ENCODE data around the gene KIAA1614.

Gene KIAA1614

GRCh38 chr1:180915426-180915965 is 2.8 kb downstream of the KIAA1614 start:
- TF ChIP-seq CTCF (IDR thresholded peaks at IDR 0.05; ENCODE audit: insufficient read depth, low read depth, low read length, missing control alignments) = no peak
- H3K4me3 ChIP-seq (ENCODE audit: low read depth, low read length) = no peak overlapping the region
- DNase-seq (ENCODE audit: low read depth) = no peak

GRCh38 chr1:180916012-180916770 is 3.5 kb downstream of the KIAA1614 start:
- H3K4me3 ChIP-seq (ENCODE audit: low read depth, low read length) = no peak overlapping the region
- no peak for DNase-seq (ENCODE audit: low read depth)
- no peak for TF ChIP-seq CTCF (IDR thresholded peaks at IDR 0.05; ENCODE audit: insufficient read depth, low read depth, low read length, missing control alignments)

- no peak for TF ChIP-seq CTCF (IDR thresholded peaks at IDR 0.05; ENCODE audit: insufficient read depth, low read depth, low read length, missing control alignments)
- no peak for DNase-seq (ENCODE audit: low read depth)
- H3K4me3 ChIP-seq (ENCODE audit: low read depth, low read length) = no peak overlapping the region
Measured at GRCh38 chr1:180916771-180917170, 4.1 kb downstream of the KIAA1614 start.

- H3K4me3 ChIP-seq (ENCODE audit: low read depth, low read length) = no peak overlapping the region
- DNase-seq (ENCODE audit: low read depth) = no peak
- no peak for TF ChIP-seq CTCF (IDR thresholded peaks at IDR 0.05; ENCODE audit: insufficient read depth, low read depth, low read length, missing control alignments)
Measured at GRCh38 chr1:180917306-180918065, 4.8 kb downstream of the KIAA1614 start.

GRCh38 chr1:180918519-180918918 is 5.8 kb downstream of the KIAA1614 start:
- no peak for DNase-seq (ENCODE audit: low read depth)
- no peak for TF ChIP-seq CTCF (IDR thresholded peaks at IDR 0.05; ENCODE audit: insufficient read depth, low read depth, low read length, missing control alignments)
- no peak overlapping the region for H3K4me3 ChIP-seq (ENCODE audit: low read depth, low read length)

- no peak for DNase-seq (ENCODE audit: low read depth)
- TF ChIP-seq CTCF (IDR thresholded peaks at IDR 0.05; ENCODE audit: insufficient read depth, low read depth, low read length, missing control alignments) = no peak
- H3K4me3 ChIP-seq (ENCODE audit: low read depth, low read length) = no peak overlapping the region
Measured at GRCh38 chr1:180919183-180919700, 6.5 kb downstream of the KIAA1614 start.

Data from GM12865 (cell line).